Motor neuron (in vitro differentiated cells): ENCODE measurements around the gene MAGI1. TPM values are rescaled to one million over a fixed set of nuclear protein-coding genes. Genes with fewer than 3 reads are reported as not detected.
A peak's percentile ranks its signal among the peaks of the same experiment; 100 is the strongest.

ENCODE experiments used
- ATAC-seq, 8 experiments: fragments of 200-7000 bp; cut with Tn5 transposase; replicated peaks in 6 of 8; 2 replicates each; pipeline ENCODE4 v1.8.0; 2021; ENCODE audit warnings: mild to moderate bottlenecking in 8 of 8, moderate library complexity in 8 of 8
- H3K27ac ChIP-seq, 2 donors: fragments of 250-450 bp; sonication (Bioruptor Pico); 2 replicates each; pipeline ENCODE4 v1.9.0; 2021; ENCODE audit warnings: antibody characterized with exemption in 2 of 2, mild to moderate bottlenecking in 2 of 2, moderate library complexity in 1 of 2
- H3K4me1 ChIP-seq, 2 donors: fragments of 250-450 bp; sonication (Bioruptor Pico); replicated peaks in 1 of 2; 2 replicates each; pipeline ENCODE4 v1.6.1; 2021; ENCODE audit warnings: antibody characterized with exemption in 2 of 2, mild to moderate bottlenecking in 2 of 2, moderate library complexity in 1 of 2
- H3K4me3 ChIP-seq, 5 donors: fragments of 250-450 bp; sonication (Bioruptor Pico); 2 replicates each; pipeline ENCODE4 v1.9.0; 2021; ENCODE audit warnings: antibody characterized with exemption in 5 of 5, mild to moderate bottlenecking in 5 of 5, moderate library complexity in 4 of 5
- WGBS, 10 experiments: fragments of 450-650 bp; shearing (Covaris generic); methylation state at CpG; one replicate each; pipeline ENCODE4 v1.0.0; 2022; 5-methylcytosine and 5-hydroxymethylcytosine counted together
- in situ Hi-C, 9 experiments: fragments of 400-800 bp; cut with MboI; loops; one replicate each; pipeline ENCODE4 v1.15.0; 2021; ENCODE audit warnings: low sequenced_read_pairs in 9 of 9, low pct_unique_long_range_greater_than_20kb in 2 of 9; ENCODE audit not compliant: unreplicated experiment in 9 of 9
- total RNA-seq, 8 experiments: library from RNA; unstranded; fragments of 300-600 nt; gene quantifications; 2 replicates each; pipeline versions ENCODE4 v1.2.3 to v1.2.4, GENCODE V29; 2022

Gene MAGI1
- total RNA-seq, 8 experiments from 2014 or later = 25.3 to 66.3 (median 38.2) TPM

DNA sequence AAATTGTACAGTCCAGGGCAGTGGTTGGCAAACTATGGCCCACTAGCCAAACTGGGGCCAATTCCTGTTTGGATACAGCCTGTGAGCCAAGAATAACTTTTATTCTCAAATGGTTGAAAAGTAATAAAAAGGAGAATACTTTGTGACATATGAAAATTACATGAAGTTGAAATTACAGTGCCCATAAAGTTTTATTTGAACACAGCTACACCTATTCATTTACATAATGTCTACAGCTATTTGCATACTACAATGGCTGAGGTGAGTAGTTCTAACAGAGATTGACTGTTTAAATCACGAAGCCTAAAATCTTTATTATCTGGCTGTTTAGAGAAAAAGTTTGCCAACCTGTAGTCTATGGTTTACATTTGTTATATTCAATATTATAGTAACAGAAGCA lies 600.1 kb downstream of the MAGI1 start:
- Histone ChIP-seq H3K4me3 (no peak overlapping the region), H3K4me1 (peaks cover 0 to 7% of the 10 kb centered on the region in 2 donors), H3K27ac (no peak overlapping the region)
- ATAC-seq = no peak
- WGBS, 10 experiments = 80 to 100% (median 100%) methylated on average over 1 of the region's 1 CpG; no CpG with 5 or more reads in 3 of the 10 experiments
- in situ Hi-C loops = loop anchor here in 4 of 9 experiments (25.0 kb wide), 2 partner anchors 299 to 901 kb away; no protein-coding TSS in a partner anchor

DNA sequence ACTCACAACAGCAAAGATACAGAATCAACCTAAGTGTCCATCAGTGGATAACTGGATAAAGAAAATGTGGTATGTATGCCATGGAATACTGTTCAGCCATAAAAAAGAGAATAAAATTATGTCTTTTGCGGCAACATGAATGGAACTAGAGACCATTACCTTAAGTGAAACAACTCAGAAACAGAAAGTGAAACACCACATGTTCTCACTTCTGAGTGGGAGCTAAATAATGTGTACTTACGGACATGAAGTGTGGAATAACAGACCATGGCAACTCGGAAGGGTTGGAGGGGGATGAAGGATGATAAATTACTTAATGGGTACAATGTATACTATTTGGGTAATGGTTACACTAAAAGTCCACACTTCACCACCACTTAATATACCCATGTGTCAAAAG lies 600.6 kb downstream of the MAGI1 start:
- in situ Hi-C loops = loop anchor here in 4 of 9 experiments (25.0 kb wide), 2 partner anchors 299 to 901 kb away; no protein-coding TSS in a partner anchor
- WGBS, 10 experiments = 87 to 100% (median 100%) methylated on average over 1 to 3 of the region's 3 CpGs; no CpG with 5 or more reads in 1 of the 10 experiments

DNA sequence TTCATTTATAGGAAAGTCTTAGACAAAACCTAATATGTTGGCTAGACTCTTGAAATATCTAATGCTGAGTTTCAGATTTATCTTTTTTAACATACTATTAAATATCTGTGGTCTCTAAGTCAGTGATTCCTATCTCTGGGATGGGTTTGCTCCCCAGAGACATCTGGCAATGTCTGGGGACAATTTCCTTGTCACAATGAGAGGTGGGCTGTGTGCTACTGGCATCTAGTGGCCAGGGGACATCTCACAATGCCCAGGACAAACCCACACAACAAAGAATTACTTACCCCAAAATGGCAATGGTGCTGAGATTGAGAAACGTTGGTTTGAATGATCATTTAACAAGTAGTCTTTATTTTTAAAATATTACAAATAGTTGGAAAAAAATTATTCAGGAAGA lies 602.1 kb downstream of the MAGI1 start:
- peak in 2 of 8 experiments; percentile 31 to 46 for ATAC-seq
- no peak overlapping the region for H3K27ac ChIP-seq
- no peak overlapping the region for H3K4me3 ChIP-seq
- H3K4me1 ChIP-seq = peaks cover 0 to 7% of the 10 kb centered on the region in 2 donors
- in situ Hi-C loops = loop anchor here in 4 of 9 experiments (25.0 kb wide), 2 partner anchors 301 to 899 kb away; no protein-coding TSS in a partner anchor
- WGBS, 10 experiments = 20 to 71% (median 57%) methylated on average over 1 of the region's 1 CpG; no CpG with 5 or more reads in 1 of the 10 experiments

More for the DNA sequence above, 600.6 kb downstream of the MAGI1 start:
- H3K27ac ChIP-seq = no peak overlapping the region
- no peak overlapping the region for H3K4me3 ChIP-seq
- no peak for ATAC-seq
- H3K4me1 ChIP-seq = peaks cover 0 to 7% of the 10 kb centered on the region in 2 donors

DNA sequence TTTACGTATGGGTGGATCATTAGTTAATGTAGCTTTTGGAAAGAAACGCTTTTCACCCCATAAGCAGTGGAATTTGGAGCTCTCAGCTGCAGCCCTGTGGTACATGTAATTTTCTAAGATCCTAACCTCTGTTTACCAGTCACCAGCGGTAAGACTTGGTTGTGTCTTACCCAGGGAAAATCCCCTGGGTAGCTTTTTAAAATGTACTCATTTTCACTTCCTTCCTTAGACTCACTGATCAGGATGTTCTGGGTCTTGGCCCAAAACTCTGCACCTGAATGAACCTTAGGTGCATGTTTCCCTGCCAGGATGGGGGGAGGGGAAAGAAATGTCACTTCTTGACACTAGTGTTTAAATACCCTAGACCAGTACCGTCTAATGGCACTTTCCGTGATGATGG lies 605.2 kb downstream of the MAGI1 start:
- WGBS, 10 experiments = 33 to 100% (median 93%) methylated on average over 1 to 5 of the region's 5 CpGs
- H3K4me1 ChIP-seq = no peaks in the 10 kb centered on the region
- in situ Hi-C loops = loop anchor here in 4 of 9 experiments (25.0 kb wide), 2 partner anchors 304 to 896 kb away; no protein-coding TSS in a partner anchor
- no peak overlapping the region for H3K27ac ChIP-seq
- H3K4me3 ChIP-seq = no peak overlapping the region
- no peak for ATAC-seq

DNA sequence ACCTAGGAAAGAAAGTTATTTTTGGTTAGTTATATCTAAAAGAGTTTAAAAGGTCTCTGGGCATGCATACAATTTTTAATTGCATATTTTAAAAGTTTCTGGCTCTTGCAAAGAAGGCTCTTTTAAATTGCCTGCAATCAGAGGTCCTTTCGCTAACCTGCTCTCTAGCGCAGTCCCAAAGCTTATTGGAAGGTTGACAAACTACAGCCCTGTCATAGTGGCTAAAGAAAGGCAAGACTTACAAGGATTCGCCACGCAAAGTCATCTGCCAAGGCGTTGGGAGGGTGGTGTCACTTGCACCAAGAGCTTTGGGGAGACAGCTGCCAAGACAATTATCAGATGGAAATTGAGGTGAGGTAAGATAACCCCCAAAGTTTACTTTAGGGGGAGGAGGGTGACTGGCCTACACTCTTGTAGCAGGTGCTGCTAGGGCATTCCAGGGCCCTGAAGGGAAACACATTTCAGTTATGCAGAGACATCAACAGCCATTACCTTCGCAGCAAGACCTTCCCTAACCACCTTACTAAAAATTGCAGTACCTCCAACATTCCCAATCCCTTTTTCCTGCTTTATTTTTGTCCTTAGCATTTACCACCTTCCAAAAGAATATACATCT lies 606.2 kb downstream of the MAGI1 start:
- 60 to 100% (median 96%) methylated on average over 1 to 6 of the region's 6 CpGs; no CpG with 5 or more reads in 1 of the 10 experiments for WGBS, 10 experiments
- H3K27ac ChIP-seq = no peak overlapping the region
- no peak for ATAC-seq
- no peak overlapping the region for H3K4me3 ChIP-seq
- in situ Hi-C loops = loop anchor here in 4 of 9 experiments (25.0 kb wide), 2 partner anchors 305 to 895 kb away; no protein-coding TSS in a partner anchor
- no peaks in the 10 kb centered on the region for H3K4me1 ChIP-seq

DNA sequence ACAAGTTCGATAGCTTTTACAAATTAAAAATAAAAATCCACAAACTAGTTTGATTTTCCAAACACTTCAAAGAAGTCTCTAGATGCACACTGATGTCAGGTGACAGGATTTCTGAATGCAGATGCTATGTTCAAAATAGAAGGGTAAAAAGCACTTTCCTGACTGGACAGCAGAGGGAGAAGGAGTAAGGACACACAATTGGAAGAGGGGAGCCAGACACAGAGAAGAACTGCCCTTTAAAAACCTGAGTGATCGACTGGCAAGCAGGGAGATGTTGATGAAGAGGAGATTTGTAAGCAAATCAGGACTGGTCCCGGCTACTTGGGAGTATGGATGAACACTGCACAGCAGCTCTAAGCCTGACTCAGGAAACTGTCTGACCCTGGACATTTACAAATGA lies 612.8 kb downstream of the MAGI1 start:
- peaks cover 0 to 5% of the 10 kb centered on the region in 2 donors for H3K4me1 ChIP-seq
- H3K4me3 ChIP-seq = no peak overlapping the region
- 34 to 80% (median 69%) methylated on average over 1 to 3 of the region's 3 CpGs; no CpG with 5 or more reads in 1 of the 10 experiments for WGBS, 10 experiments
- peak in 5 of 8 experiments; percentile 20 to 74 (median 30) for ATAC-seq
- no peak overlapping the region for H3K27ac ChIP-seq
- in situ Hi-C loops = loop anchor here in 4 of 9 experiments (25.0 kb wide), 2 partner anchors 311 to 889 kb away; no protein-coding TSS in a partner anchor

DNA sequence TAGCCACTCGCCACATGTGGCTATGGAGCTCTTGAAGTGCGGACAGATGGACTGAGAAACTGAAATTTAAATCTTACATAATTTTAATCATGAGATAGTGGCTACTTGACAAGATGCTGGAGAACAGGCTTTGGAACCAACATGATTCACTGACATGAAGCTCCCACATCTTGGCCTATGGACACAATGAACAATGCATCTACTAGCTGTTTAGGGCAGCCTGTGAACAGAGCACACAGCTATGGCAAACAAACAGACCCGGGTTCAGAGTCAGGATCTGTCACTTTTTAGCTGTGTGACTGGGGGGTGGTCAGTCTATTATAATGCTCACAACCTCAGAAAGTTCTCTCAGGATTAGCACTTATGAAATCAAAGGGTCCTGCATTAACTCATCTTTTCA lies 616.6 kb downstream of the MAGI1 start:
- WGBS, 10 experiments = 61 to 100% (median 96%) methylated on average over 1 to 3 of the region's 3 CpGs; no CpG with 5 or more reads in 2 of the 10 experiments
- ATAC-seq = no peak
- in situ Hi-C loops = loop anchor here in 2 of 9 experiments (25.0 kb wide), 1 partner anchor 885 kb away; no protein-coding TSS in a partner anchor
- peaks cover 0 to 5% of the 10 kb centered on the region in 2 donors for H3K4me1 ChIP-seq
- H3K4me3 ChIP-seq = no peak overlapping the region
- no peak overlapping the region for H3K27ac ChIP-seq

DNA sequence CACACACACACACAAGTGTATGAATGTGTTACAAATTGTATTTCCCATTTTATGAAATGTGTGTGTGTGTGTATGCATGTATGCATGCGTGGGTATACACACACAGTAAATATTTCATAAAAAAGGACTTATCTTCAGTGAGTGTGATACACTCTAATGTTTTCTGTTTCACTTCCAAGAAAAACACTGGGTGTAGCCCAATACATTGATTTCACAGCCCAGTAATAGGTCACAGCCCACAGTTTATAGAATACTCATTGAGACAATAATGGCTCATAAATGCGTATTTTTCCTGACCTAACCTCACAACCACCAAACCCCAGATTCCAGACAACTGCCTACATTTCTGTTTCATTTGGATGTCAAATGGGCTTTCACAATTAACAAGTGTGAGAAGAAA lies 619.5 kb downstream of the MAGI1 start:
- 80 to 100% (median 100%) methylated on average over 1 to 2 of the region's 2 CpGs; no CpG with 5 or more reads in 4 of the 10 experiments for WGBS, 10 experiments
- Histone ChIP-seq H3K27ac (no peak overlapping the region), H3K4me1 (no peaks in the 10 kb centered on the region), H3K4me3 (no peak overlapping the region)
- in situ Hi-C loops = loop anchor here in 2 of 9 experiments (25.0 kb wide), 1 partner anchor 882 kb away; no protein-coding TSS in a partner anchor
- ATAC-seq = peak in 2 of 8 experiments; percentile 80 to 90

DNA sequence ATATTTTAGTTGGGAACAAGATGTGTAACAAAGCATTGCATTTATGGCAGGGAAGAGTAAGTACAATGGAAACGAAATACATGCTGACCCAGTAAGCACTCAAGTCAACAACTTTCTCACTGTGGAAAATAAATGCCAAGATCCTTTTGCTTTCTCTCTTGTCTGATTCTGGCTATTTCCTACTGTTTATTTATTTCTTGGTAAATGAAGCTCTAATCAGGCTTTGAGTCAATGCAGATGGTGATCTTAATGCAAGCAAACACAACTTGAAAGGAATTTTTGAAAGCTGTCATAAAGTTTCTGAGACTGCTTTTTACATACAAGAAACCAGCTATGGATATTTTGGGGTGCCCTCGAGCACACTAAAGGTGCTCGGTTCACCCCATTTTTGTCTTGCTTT lies 624.8 kb downstream of the MAGI1 start:
- WGBS, 10 experiments = 22 to 100% (median 93%) methylated on average over 1 to 3 of the region's 3 CpGs
- no peak overlapping the region for H3K4me3 ChIP-seq
- in situ Hi-C loops = loop anchor here in 2 of 9 experiments (25.0 kb wide), 1 partner anchor 877 kb away; no protein-coding TSS in a partner anchor
- no peak overlapping the region for H3K27ac ChIP-seq
- peaks cover 8 to 30% of the 10 kb centered on the region in 2 donors for H3K4me1 ChIP-seq
- ATAC-seq = no peak

DNA sequence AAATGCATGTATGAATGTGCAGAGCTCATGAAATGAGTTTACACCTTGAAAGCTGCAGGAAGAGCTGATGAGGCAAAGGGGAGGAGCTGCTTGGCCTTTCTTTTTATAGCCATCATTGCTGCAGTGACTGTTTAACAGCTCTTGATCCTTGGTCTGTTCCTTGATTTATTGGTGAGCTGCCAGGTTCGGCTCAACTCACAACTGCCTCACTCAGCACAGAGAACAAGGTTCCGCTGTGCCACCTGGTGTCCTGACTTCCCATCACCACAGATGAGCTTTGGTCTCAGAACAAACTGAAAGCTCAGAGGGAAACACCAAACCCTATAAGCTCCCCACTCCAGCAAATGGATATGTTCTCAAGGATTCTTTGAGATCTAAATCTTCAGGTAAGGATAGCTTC lies 626.1 kb downstream of the MAGI1 start:
- ATAC-seq = peak in 5 of 8 experiments; percentile 84 to 99 (median 96)
- Histone ChIP-seq H3K4me3 (no peak overlapping the region), H3K27ac (no peak overlapping the region), H3K4me1 (peaks cover 8 to 40% of the 10 kb centered on the region in 2 donors)
- in situ Hi-C loops = loop anchor here in 2 of 9 experiments (25.0 kb wide), 1 partner anchor 875 kb away; no protein-coding TSS in a partner anchor
- 40 to 100% (median 50%) methylated on average over 1 to 2 of the region's 2 CpGs; no CpG with 5 or more reads in 3 of the 10 experiments for WGBS, 10 experiments

DNA sequence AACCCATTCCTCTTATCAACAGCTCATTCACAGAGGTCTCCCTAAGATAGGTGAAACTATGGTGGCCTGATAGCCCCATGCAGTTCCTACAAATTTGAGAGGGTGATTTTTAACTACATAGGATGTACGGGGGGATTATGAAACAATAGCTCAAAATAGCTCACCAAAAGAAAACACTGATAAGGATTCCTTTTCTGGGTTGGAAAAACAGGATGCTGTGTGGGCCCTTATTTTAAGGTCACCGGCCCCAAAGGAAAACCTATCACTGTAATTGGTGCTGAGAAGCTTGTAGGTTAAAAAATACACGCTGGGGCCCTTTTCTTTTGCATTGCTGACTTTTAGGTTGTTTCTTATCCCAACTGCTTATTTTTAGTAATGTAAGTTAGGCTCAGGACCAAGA lies 627.4 kb downstream of the MAGI1 start:
- no peak overlapping the region for H3K27ac ChIP-seq
- peaks cover 8 to 43% of the 10 kb centered on the region in 2 donors for H3K4me1 ChIP-seq
- no peak overlapping the region for H3K4me3 ChIP-seq
- WGBS, 10 experiments = 0 to 100% (median 56%) methylated on average over 1 to 3 of the region's 3 CpGs; no CpG with 5 or more reads in 1 of the 10 experiments
- ATAC-seq = no peak
- in situ Hi-C loops = loop anchor here in 2 of 9 experiments (25.0 kb wide), 1 partner anchor 874 kb away; no protein-coding TSS in a partner anchor

DNA sequence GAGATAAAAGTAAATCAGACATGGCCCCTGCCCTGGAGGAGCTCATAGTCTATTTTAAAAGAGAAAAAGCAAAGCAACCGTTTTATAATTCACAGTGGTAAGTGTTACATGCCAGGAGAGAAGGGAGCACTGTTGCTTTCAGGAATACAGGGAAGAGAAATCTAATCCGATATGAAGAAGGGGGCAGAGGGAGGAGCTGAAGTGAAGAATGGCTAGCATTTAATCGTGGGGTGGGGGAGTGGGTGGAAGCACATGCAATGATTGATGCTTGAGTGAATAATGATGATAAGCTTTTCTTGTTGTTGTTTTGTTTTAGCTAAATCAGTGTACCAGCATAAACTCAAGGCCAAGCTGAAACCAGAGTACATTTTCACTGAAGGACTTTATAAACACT lies 629.5 kb downstream of the MAGI1 start:
- H3K27ac ChIP-seq = no peak overlapping the region
- peaks cover 8 to 43% of the 10 kb centered on the region in 2 donors for H3K4me1 ChIP-seq
- in situ Hi-C loops = loop anchor here in 2 of 9 experiments (25.0 kb wide), 1 partner anchor 872 kb away; no protein-coding TSS in a partner anchor
- ATAC-seq = no peak
- WGBS, 10 experiments = 8 to 81% (median 71%) methylated on average over 1 to 3 of the region's 3 CpGs; no CpG with 5 or more reads in 1 of the 10 experiments
- no peak overlapping the region for H3K4me3 ChIP-seq
